Mononuclear cell (primary cell): ENCODE results near the gene EXTL1. TPM values are rescaled to one million over a fixed set of nuclear protein-coding genes. Genes with fewer than 3 reads are reported as not detected.
"Not testable (repeated sequence)": the region's sequence is repeated elsewhere in the genome, so short reads cannot be mapped to it uniquely, and the experiment has no call there.

Experiments
- H3K27me3 ChIP-seq: 2 replicates; pipeline ENCODE4 v1.6.0; 2011; ENCODE audit warnings: low read length, control low read depth; ENCODE audit not compliant: insufficient read depth
- H3K4me1 ChIP-seq: 2 replicates; pipeline ENCODE4 v1.5.1; 2011; ENCODE audit warnings: mild to moderate bottlenecking, low read length, control low read depth; ENCODE audit not compliant: insufficient read depth
- H3K4me3 ChIP-seq: 2 replicates; pipeline ENCODE4 v1.5.1; 2011; ENCODE audit warnings: mild to moderate bottlenecking, low read length, moderate library complexity
- H3K9me3 ChIP-seq: 2 replicates; pipeline ENCODE4 v1.5.1; 2011; ENCODE audit warnings: low read depth, mild to moderate bottlenecking, control low read depth, low read length
- total RNA-seq: library from RNA; depleted of rRNA; stranded (reverse); fragments of >200 nt; gene quantifications from one replicate; pipeline ENCODE4 v1.2.3, GENCODE V29; 2012

The EXTL1 gene
- total RNA-seq = under 0.01 TPM

DNA sequence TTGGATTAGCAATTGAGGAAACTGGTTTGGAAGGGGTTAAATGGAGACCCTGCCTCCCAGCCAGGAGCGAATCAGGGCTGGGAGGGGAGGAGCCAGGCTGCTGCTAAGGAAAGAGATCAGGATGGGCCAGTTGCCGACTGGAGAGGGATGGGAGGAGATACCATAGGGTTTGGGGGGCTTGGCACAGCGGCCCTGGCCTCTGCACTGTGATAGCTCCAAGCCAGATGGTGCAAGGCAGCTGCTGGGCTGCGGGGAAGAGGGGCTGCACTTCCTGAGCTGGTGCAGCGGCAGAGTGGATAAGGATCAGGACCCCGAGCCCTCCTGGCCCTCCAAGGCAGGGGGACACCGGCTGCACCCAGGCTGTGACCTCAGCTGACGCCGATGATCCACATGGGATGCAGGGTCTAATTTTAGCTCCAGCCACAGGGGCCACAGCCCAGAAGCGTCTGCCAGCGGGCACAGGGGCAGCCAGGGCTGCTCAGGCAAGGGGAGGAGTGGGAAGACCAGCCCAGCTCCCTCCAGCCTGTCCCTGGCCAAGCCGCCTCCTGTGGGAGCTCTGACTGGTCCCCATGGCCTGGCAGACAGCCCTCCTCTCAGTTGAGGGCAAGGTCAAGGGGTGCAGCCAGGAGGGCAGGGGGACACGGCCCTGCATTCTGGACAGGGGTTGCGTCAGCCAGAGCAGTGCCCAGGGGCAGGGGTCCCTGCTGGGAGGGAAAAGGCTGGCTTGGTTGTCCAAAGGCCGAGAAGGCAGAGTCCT lies at the start of gene EXTL1:
Gene EXTL1 (plus strand): TSS at position 129 of the 757 bp plus-strand sequence. CDS start 872 bp downstream, outside the sequence.
- Histone ChIP-seq H3K4me3 (no peak within 1 kb of the TSS), H3K9me3 (no peaks in the 10 kb centered on the region), H3K4me1 (peaks cover 9% of the 10 kb centered on the region), H3K27me3 (no peaks in the 10 kb centered on the region)

DNA sequence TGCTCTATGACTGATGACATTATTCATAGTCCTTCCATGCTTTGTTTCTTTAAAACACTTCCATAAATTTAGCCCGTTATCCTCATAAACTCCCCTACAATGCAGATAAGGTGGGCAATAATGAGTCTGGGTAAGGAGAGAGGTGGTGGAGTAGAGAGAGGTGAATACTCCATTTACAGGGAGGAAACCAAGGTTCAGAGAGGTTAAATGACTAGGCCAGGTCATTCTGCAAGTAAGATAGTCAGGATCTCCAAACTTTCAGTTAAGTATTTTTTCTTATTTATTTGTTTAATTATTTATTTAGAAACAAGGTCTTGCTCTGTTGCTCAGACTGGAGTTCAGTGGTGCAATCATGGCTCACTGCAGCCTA lies 49.8 kb upstream of the EXTL1 start:
- H3K9me3 ChIP-seq = no peaks in the 10 kb centered on the region
- peaks cover 22% of the 10 kb centered on the region for H3K4me1 ChIP-seq
- no peaks in the 10 kb centered on the region for H3K27me3 ChIP-seq
- no peak overlapping the region for H3K4me3 ChIP-seq

DNA sequence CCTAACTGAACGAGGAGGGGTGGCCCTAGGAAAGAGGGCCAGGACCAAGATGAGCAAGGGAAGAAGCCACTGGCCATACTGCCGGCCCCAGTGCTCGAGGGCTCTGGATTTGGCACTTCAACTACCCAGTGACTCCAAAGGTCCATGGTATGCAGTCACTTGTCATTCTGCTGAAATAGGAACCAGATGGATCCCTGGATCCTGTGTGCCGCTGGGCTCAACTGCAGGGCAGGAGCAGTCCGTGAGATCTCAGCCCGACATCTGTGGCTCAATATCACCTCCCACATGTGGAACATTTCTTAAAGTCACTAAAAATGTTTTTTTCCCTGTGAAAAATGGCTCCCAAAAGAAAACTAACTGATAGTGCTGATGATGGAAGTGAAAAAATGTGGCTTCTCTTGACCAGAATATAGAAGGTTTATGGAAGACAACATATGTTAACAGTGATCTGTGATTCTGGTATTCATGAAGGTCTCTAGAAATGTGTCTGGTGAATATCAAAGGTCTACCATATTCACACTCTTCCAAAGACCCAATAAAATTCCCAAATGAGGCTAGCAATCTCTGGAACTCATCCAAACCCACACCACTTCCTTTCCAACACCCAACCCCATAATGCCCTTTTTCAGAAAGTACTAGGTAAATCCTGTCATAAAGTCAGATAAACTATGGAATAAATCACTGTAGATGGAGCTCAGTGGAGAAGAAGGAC lies 47.8 kb upstream of the EXTL1 start:
- Histone ChIP-seq H3K9me3 (no peaks in the 10 kb centered on the region), H3K4me1 (peaks cover 22% of the 10 kb centered on the region), H3K4me3 (no peak overlapping the region), H3K27me3 (no peaks in the 10 kb centered on the region)

DNA sequence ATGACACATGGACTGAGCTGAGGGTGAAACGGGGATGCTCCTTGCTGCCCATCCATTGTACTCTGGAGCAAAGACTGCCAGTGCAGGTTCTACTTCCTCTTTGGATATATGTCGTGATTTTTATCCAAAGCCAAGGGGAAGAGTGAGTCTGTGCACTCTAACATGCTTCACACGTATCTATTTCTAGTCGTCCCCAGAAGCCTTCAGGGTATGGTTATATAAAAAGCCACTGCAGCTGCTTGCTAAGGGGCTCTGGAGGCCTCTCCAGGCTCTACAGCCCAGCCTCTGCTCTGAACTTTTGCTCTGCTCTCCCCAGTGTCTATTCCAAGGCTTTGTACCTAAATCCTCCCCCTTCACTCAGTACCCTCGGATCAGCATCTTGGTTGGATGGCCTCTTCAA lies 43.8 kb upstream of the EXTL1 start:
- Histone ChIP-seq H3K4me1 (no peaks in the 10 kb centered on the region), H3K4me3 (no peak overlapping the region), H3K27me3 (no peaks in the 10 kb centered on the region), H3K9me3 (no peaks in the 10 kb centered on the region)

- no peaks in the 10 kb centered on the region for H3K4me1 ChIP-seq
- H3K9me3 ChIP-seq = no peaks in the 10 kb centered on the region
- no peaks in the 10 kb centered on the region for H3K27me3 ChIP-seq
- no peak overlapping the region for H3K4me3 ChIP-seq
These were observed 43.2 kb upstream of the EXTL1 start for GRCh38 chr1:25978403-25978802.

DNA sequence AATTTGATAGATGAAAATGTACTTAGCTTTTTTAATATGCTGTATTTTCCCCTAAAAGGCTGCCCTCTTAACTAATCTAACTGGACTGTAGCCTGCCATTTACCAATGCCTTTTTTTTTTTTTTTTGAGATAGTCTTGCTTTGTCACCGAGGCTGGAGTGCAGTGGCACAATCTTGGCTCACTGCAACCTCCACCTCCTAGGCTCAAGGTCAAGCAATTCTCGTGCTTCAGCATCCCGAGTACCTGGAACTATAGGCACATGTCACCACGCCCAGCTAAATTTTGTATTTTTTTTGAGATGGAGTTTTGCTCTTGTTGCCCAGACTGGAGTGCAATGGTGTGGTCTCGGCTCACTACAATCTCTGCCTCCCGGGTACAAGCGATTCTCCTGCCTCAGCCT lies 42.4 kb upstream of the EXTL1 start:
- Histone ChIP-seq H3K4me3 (no peak overlapping the region), H3K9me3 (no peaks in the 10 kb centered on the region), H3K27me3 (no peaks in the 10 kb centered on the region), H3K4me1 (no peaks in the 10 kb centered on the region)

DNA sequence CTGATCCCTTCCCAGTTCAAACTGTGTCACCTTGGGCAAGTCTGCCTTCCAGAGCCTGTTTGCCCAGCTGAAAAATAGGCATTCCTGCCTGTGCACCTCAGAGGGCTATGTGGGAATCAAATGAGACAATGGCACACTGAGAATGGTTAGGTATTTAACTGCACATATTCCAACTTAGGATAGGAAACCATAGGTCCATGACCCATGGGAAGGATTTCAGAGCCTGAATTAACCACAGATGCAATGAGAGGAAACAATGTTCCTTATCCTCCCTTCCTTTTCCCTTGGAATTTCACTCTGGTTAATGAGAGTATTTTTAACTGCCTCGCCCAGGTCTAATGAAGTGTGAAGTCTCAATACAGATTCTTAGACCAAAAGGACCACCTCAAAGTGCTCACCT lies 36.4 kb upstream of the EXTL1 start:
- Histone ChIP-seq H3K27me3 (no peaks in the 10 kb centered on the region), H3K4me1 (peaks cover 20% of the 10 kb centered on the region), H3K4me3 (no peak overlapping the region), H3K9me3 (no peaks in the 10 kb centered on the region)

DNA sequence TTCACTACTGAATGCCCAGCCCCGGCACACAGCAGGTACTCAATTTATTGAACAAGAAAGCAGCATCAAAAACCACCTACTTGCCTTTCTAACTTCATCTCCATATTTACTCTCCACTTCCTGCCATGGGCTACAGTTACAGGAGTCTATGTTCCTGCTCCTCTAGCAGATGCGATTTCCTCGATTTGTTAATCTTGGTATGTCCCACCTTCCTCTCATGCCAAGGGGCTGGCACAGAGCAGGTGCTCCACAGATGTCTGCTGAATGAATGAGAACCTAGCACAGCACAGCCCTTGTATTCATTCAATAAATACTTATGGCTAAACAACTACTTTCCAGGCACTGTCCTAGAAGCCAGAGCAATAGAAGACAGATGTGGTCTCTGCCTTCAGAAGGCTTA lies 35.9 kb upstream of the EXTL1 start:
- Histone ChIP-seq H3K4me3 (no peak overlapping the region), H3K4me1 (peaks cover 25% of the 10 kb centered on the region), H3K27me3 (no peaks in the 10 kb centered on the region), H3K9me3 (no peaks in the 10 kb centered on the region)

- peaks cover 35% of the 10 kb centered on the region for H3K4me1 ChIP-seq
- not testable (repeated sequence) for H3K27me3 ChIP-seq, H3K9me3 ChIP-seq, H3K4me3 ChIP-seq
These were observed 34.8 kb upstream of the EXTL1 start for GRCh38 chr1:25986773-25987172.

DNA sequence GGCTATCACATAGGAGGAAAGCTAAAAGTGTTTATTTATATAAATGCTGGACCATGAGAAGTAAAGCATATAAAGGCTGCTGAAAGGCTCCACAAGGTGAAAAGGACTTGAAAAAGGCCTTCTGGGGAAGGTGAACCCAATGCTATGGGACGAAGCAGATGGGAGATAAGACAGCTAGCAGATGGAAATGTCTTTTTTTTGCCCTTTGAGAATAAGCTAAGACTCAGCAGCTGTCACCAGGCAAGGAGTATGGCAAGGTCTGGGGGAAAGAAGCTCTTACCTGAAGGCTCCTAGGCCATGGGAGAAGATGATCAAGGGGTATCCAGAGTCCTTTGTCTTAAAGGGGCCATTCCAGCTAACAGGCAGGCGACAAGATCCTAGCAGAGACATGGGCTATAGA lies 33.6 kb upstream of the EXTL1 start:
- Histone ChIP-seq H3K4me3 (no peak overlapping the region), H3K9me3 (no peaks in the 10 kb centered on the region), H3K4me1 (peaks cover 45% of the 10 kb centered on the region), H3K27me3 (no peaks in the 10 kb centered on the region)

GRCh38 chr1:25989440-25990234 lies 31.9 kb upstream of the EXTL1 start:
- Histone ChIP-seq H3K4me3 (peak overlapping the region; percentile 49), H3K9me3 (no peaks in the 10 kb centered on the region), H3K27me3 (no peaks in the 10 kb centered on the region), H3K4me1 (peaks cover 49% of the 10 kb centered on the region)

GRCh38 chr1:25990251-25990650 lies 31.3 kb upstream of the EXTL1 start:
- Histone ChIP-seq H3K4me1 (peaks cover 49% of the 10 kb centered on the region), H3K4me3 (peak overlapping the region; percentile 49), H3K27me3 (no peaks in the 10 kb centered on the region), H3K9me3 (no peaks in the 10 kb centered on the region)

DNA sequence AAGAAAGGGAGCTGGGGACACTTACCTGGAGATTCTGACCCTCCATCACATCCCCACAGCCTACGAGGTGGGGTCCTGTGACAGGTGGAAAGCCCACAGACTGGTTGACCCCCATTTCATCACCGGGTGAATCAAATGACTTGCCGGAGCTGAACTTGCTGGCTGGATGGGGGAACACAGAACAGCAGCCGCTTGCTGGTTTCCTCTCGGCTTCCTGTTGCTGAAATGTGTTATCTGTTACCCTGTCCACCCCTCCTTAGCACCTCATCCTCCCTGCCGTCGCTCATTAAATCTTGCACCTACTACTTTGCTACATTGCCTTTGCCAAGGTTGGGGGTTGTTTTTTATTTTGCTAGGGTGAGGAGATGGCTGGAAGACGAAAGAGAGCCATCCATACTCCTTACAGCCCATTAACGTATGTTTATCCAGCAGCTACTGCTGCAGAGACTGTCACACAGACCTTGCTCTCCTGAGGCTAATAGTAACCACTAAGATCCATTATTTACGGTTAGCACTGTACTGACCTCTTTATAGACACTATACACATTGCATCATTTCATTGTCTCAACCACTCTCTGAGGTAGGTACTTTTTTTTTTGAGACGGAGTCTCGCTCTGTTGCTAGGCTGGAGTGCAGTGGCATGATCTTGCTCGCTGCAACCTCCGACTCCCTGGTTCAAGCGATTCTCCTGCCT lies 30.7 kb upstream of the EXTL1 start:
- no peaks in the 10 kb centered on the region for H3K9me3 ChIP-seq
- H3K27me3 ChIP-seq = no peaks in the 10 kb centered on the region
- H3K4me1 ChIP-seq = peaks cover 49% of the 10 kb centered on the region
- H3K4me3 ChIP-seq = peak overlapping the region; percentile 49

GRCh38 chr1:25991937-25992688 lies 29.5 kb upstream of the EXTL1 start:
- Histone ChIP-seq H3K27me3 (no peaks in the 10 kb centered on the region), H3K9me3 (no peaks in the 10 kb centered on the region), H3K4me3 (no peak overlapping the region), H3K4me1 (peaks cover 62% of the 10 kb centered on the region)
